ENCODE data around the gene MLEC.

GRCh38 chr12:120734210-120734609 is 47.3 kb downstream of the MLEC start:
- no peak for TF ChIP-seq CTCF (IDR thresholded peaks at IDR 0.05)
- no peak for TF ChIP-seq RCOR1 (IDR thresholded peaks at IDR 0.05; ENCODE audit: low read depth, low read length)
- no peak for TF ChIP-seq RAD21 (conservative IDR thresholded peaks at IDR 0.05 in 1 of 2, IDR thresholded peaks at IDR 0.05 in 1 of 2)
- TF ChIP-seq JUN (IDR thresholded peaks at IDR 0.05), result no peak
- TF ChIP-seq POLR2AphosphoS2 (conservative IDR thresholded peaks at IDR 0.05; ENCODE audit: low read length), result no peak
- no peak for TF ChIP-seq MAX (IDR thresholded peaks at IDR 0.05)
- TF ChIP-seq EP300 (IDR thresholded peaks at IDR 0.05), result no peak
- TF ChIP-seq SMC3 (IDR thresholded peaks at IDR 0.05), result no peak
- TF ChIP-seq MAFK (IDR thresholded peaks at IDR 0.05; ENCODE audit: partially characterized antibody), result no peak
